T1000 (cell line): ENCODE data around the gene ARPP21.
"Not testable (repeated sequence)": the region's sequence is repeated elsewhere in the genome, so short reads cannot be mapped to it uniquely, and the experiment has no call there.

ENCODE experiments used
- DNase-seq: peaks from one replicate; lab custom pipeline; 2025; ENCODE audit warnings: mixed read lengths; lab: John Stamatoyannopoulos, UW

ARPP21 gene

DNA sequence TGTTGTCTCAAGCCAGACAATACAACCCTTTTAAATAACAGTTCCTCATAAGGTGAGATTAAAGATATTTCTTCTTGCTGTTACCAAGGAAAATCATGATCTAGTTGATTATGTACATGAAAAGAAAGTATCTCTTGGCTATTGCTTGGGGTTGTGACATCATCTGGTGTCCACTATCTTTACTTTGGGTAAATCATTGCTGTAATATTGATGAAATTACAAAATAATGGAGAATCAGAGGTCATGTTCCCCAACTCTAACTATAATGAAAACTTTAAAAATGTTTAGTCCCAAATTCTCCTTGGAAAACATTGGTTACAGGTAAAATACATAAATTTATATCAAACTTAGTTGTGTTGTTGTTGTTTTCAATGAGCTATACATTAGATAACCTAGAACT lies 142.2 kb downstream of the ARPP21 start:
- DNase-seq, result no peak

DNA sequence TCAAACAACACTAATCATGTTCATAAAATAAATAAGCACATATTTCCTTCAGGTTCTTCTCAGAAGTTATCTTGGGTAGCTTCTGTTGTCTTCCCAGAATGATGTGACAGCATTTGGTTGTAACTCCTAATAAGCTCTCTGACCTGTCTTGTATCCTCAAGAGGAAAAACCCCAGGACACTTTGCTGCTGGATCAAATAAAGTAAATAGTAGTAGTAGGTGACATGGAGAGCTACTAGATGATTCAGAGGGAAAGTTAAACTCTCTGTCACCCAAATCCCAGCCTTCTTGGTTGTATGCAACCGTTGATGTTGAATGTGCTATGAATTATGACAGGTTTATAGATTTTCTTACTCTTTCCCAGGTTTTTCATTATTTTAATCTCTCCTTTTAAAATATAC lies 143.0 kb downstream of the ARPP21 start:
- no peak for DNase-seq

DNA sequence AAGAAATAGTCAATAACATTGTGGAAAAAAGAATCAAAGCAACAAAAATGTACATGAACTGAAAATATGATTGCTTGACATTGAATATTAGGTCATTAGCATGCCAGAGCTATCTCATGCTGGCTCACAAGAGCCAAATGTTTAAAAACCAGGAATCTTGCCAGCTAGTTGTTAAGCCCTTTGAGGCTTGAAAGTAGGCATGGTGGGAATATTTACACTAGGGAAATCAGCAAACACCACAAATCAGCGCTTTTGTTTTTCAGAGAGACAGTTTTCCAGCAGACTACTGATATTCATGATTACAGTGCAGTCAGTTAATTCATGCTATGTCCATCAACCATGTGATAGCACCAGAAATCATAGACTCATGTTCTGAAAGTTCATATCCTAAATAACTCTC lies 144.8 kb downstream of the ARPP21 start:
- DNase-seq, result no peak

DNA sequence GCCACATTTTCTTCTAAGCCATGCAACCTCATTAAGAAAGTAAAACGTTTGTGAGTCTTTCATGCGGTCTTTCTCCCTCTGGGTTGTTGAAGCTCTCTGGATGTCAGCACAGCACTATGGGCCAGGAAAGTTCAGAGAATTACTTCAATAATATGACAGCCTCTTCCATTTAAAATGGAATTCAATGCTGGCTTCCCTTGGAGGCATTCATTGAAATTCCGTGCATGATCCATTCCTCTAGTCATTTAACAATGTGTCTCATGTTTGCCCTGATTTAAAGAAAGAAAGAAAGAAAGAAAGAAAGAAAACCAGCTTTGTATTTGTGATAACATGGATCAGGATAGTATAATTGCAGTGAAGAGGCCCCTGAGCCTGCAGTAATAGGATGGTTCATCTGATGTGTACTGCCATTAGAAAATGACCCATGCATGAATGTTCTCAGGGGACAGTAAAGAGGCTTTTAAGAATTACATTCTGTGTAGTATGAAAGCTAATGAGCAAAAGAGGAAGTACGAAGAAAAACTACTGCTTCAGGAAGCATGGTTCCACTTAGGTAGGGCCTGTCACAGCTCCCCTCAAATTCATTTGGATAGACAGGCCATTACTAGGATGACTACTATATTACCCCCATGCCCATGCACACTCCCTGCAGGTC lies 146.0 kb downstream of the ARPP21 start:
- no peak for DNase-seq

DNA sequence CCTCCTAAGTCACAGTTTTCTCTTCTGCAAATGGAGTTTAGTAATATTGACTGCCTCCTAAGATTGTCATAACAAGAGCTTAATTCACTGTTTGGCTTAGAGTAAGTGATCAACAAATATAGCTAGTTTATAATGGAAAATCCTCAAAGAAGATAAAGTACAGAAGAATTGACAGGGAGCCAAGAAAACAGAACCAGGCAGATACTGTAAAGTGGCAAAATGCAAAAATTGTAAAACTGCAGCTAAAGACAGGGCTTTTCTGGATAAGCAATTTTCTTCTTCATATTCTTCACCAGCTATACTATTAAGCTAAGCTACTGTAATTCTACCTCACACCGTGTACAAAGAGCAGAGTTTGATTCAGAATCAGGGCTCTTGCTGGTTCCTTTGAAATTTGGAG lies 148.6 kb downstream of the ARPP21 start:
- DNase-seq, result no peak

DNA sequence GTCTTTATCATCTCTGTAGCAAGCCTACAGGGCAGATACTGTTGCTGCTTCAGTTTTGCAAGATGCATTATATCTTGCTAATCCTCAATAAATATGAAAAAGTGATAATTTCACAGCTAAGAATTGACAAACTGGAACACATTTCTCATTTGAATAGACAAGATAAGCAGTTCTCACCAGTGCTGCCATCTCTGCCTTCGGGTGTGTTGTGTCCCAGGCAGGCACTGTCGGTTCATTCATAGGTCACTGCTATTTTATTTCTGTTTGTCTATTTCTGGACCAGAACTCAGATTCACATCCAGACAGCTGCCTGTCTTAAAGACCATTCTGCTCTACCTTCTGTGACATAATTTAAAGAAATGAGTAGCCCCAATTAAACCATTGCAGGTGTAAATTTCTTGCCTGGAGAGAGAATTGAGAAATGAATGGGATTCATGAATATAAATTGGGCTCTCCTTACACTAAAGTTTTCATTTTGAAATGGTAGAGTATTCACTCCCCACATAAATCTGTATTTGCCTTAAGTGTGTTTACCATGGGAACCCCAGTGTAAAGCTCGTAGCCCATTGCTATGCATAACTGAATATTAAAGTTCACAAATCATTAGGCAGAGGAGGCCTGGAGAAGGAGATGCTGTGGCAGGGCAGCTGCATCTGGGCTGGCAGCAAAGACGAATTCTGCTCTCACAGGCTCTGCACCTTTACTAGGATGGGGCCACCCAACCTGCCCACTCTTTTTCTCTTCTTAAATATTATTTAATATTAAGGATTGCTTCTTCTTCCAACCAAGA lies 149.9 kb downstream of the ARPP21 start:
- DNase-seq, result no peak

DNA sequence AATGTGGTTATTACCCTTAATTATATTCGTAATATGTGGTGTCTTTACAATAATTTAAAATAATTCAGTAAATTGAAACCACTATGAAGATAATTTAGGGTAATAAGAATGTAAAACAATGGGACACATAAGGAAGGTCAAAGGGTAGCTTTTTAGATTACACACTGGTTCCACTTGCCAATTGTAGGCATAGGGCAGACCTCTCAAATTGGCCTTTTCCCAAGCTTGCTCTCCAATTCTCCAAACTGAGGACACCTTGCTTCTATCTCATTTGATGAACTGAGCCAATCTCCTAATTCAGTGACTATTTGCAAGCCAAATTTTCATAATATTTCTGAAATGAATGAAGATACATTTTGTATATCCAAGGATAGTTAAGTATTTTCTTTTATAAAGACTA lies 151.4 kb downstream of the ARPP21 start:
- DNase-seq, result no peak

DNA sequence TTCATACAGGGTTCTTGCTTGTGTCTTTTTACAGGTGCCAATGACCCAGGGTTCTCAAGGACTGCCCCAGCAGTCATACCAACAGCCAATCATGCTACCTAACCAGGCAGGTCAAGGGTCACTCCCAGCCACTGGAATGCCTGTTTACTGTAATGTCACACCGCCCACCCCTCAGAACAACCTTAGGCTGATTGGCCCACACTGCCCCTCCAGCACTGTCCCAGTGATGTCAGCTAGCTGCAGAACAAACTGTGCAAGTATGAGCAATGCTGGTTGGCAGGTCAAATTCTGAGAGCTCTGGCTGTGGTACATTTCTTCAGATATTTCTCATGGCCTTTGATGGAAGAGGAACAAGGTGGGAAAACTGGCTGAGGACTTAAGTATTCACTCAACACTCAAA lies 154.3 kb downstream of the ARPP21 start:
- no peak for DNase-seq

DNA sequence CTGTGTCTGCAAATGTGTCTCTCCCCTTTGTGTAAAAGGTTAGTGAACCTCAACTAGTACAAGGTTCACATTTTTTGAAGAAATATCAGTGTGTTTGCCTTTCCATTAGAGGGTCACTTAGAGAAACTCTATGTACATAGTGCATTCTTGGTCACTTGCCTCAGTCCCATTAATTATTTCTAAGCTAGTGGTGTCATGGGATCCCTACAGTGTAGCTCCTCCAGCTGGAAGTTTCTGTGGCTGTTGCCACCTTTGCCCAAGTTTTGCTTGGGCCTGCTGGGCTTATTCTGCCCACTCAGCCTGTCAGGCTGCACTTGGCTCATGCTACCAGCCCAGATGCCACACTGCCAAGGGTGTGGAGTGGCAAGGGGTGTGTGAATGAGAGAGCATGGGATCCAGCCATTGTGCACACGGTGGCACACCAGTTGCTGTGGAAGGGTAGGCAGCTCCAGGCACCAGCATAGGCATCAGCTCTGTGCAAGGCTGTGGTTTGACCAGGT lies 161.7 kb downstream of the ARPP21 start:
- no peak for DNase-seq

DNA sequence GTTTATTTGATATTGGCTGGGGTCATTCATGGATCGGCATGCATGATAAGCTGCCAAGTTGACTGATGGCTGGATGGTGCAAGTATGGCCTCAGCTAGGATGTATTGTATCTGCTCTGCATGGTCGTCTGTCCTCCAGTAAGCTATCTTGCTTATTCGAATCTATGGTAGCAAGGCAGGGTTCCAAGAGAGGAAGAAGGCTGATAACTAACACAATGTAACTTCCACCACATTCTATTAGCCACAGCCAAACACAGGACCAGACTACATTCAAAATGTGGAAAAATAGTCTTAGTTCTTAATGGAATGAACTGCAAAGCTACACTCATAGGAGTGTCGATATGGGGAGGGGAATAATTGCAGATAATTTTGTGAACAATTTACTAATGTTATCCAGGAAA lies 175.2 kb downstream of the ARPP21 start:
- no peak for DNase-seq

DNA sequence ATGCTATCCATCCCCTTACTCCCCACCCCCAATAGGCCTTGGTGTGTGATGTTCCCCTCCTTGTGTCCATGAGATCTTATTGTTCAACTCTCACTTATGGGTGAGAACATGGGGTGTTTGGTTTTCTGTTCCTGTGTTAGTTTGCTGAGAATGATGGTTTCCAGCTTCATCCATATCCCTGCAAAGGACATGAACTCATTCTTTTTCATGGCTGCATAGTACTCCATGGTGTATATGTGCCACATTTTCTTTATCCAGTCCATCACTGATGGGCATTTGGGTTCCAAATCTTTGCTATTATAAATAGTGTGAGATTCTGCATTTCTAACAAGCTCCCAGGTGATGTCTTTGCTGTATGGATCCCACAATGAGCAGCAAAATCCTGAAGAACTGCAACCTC lies 176.5 kb downstream of the ARPP21 start:
- DNase-seq, result not testable (repeated sequence)

DNA sequence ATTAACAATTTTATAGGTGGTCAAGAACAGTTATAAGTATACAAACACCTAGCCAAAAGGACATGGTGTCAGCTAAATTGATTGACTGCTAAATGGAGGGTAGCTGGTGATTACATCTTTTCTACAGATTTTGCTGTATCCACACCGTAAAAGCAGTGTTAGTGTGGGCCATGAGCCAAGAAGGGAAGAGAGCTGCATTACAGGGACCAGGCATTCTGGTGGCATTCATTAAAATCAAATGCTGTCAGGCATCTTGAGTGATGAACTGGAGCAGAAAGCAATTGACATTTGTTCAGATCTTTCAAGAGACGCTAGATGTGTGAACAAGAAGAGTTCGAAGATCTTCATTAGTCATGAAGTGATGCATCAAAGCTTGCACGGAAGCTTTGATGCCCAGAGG lies 177.9 kb downstream of the ARPP21 start:
- no peak for DNase-seq

DNA sequence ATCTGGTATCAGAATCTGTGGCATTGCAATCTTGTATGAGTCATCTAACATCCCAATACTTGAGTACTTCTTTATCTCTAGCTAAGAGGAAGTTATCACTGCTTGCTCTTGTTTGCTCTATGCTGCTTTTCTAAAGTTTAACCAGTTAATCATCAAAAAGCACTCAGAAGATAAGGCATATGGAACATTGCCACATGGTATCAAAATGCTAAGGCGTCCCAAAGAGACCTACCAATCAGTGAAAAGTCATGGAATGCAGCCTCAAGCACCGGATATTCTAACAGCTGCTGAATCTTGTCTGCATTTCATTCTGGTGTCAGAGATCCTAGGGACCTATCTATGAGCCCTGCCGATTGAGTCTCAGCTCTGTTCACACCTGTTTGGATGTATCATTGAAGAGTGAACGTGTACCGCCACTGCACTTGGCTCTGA lies 192.8 kb downstream of the ARPP21 start:
- no peak for DNase-seq
